GM12801 (cell line): ENCODE measurements around the gene SIRT4.

Source experiments
- TF ChIP-seq, protein P1 (sequence below): IDR thresholded peaks from one replicate; pipeline ENCODE4 v1.5.1; 2011; ENCODE audit warnings: control low read depth; ENCODE audit not compliant: insufficient read length; ENCODE audit errors: extremely low read depth

SIRT4 gene

DNA sequence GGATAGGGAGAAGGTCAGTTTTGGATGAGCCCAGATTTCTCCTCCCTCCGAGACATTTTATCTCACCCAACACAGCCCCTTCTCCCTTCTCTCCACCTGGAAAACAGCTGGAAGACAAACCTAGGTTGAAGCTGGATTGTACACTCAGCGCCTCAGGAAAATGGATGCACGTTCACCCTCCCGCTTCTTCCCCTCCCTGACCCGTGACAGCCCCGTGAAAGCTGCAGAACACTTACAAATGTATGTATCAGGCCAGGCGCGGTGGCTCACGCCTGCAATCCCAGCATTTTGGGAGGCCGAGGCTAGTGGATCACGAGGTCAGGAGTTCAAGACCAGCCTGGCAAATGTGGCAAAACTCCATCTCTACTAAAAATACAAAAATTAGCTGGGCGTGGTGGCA is 14.6 kb upstream of the SIRT4 start:
- TF ChIP-seq, protein P1, sequence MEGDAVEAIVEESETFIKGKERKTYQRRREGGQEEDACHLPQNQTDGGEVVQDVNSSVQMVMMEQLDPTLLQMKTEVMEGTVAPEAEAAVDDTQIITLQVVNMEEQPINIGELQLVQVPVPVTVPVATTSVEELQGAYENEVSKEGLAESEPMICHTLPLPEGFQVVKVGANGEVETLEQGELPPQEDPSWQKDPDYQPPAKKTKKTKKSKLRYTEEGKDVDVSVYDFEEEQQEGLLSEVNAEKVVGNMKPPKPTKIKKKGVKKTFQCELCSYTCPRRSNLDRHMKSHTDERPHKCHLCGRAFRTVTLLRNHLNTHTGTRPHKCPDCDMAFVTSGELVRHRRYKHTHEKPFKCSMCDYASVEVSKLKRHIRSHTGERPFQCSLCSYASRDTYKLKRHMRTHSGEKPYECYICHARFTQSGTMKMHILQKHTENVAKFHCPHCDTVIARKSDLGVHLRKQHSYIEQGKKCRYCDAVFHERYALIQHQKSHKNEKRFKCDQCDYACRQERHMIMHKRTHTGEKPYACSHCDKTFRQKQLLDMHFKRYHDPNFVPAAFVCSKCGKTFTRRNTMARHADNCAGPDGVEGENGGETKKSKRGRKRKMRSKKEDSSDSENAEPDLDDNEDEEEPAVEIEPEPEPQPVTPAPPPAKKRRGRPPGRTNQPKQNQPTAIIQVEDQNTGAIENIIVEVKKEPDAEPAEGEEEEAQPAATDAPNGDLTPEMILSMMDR, result no peak

DNA sequence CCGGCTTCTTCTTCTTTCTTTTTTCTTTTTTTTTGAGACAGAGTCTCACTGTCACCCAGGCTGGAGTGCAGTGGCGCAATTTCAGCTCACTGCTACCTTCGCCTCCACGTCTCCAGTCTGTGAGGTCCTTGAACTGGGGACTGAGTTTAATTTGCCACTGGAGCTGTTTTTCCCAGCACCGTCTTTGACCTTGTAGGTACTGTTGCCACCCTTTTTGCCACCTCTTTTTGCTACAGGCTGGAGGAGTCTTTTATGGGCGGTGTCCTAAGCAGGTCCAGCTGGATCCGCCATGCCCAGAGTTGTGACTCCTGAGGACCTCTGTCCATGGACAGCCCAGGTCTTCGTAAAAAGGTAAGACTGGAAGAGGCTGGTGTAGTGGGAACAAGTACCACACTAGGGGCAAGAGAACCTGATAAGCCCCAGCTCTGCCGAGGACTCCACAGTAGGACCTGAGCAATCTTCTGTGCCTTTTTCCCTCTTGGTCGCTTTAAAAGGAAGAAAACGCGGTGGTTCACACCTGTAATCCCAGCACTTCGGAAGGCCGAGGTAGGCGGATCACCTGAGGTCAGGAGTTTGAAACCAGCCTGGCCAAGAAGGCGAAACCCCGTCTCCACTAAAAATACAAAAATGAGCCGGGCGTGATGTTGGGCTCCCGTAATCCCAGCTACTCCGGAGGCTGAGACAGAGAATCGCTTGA is 11.4 kb upstream of the SIRT4 start:
- TF ChIP-seq, protein P1, result no peak

GRCh38 chr12:120292411-120292660 is 9.8 kb upstream of the SIRT4 start:
- TF ChIP-seq, protein P1, result no peak

DNA sequence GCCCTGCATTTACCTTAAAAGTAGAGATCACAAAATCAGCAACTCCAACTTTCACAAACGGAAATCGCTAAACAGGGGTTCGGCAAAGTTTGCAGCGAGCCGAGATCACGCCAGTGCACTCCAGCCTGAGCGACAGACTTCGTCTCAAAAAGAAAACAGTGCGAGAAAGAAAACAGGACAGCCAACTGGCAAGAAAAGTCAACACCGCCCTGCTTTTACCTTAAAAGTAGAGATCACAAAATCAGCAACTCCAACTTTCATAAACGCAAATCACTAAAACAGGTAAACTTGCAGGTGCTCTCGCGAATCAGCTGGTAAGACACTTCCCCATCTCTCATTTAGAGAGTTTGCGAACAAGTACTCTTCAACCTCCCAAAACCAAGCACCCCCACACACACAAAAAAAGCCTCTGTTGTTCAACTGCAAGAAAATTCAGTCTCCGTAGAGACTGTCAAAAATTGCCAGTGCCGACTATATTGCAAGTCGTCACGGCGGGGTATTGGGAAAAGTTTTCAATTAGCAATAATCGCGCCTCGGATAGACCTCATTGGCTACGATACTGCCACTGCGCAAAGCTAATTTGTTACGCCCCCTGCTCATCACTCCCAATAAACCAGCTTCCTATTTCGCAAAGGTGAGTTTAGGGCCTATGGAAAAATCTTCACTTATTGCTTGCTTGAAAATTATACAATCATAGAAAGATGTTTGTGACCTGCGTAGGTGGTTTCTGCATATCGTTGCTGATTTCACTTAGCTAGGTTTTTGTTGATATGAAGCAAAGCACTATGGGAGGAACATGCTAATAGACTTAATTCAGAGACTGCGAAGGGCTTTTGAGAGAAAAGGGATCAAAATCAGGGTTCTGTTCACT is 9.2 kb upstream of the SIRT4 start, which contains the start of gene RNU4-1:
RNU4-1 (minus strand) TSS at position 577 of the 871 bp plus-strand sequence.
- TF ChIP-seq, protein P1, result no peak

GRCh38 chr12:120314220-120314619 is 12.1 kb downstream of the SIRT4 start:
- TF ChIP-seq, protein P1, result no peak

GRCh38 chr12:120316798-120317223 is 14.7 kb downstream of the SIRT4 start:
- TF ChIP-seq, protein P1, result no peak

- TF ChIP-seq, protein P1, result no peak
Observed at GRCh38 chr12:120317224-120318105, 15.3 kb downstream of the SIRT4 start.
